Stomach (tissue), 9 donors: Measurements from ENCODE around the gene KANSL1. TPM values are rescaled to one million over a fixed set of nuclear protein-coding genes. Genes with fewer than 3 reads are reported as not detected.

Experiments used
- DNase-seq, 2 donors: peaks; one replicate each; pipeline versions ENCODE4 v3.0.0 to v3.0.0-alpha.2; 2013 to 2019
- H3K27ac ChIP-seq, 5 donors: fragments of 200-600 bp in 4 of 5; sonication (generic) in 4 of 5; one replicate each; pipeline ENCODE4 v1.5.1; 2013 to 2019; ENCODE audit warnings: mild to moderate bottlenecking in 1 of 5, moderate library complexity in 1 of 5
- H3K27me3 ChIP-seq, 3 donors: fragments of 200-600 bp; sonication (generic); one replicate each; pipeline ENCODE4 v1.5.1; 2017 to 2019; ENCODE audit warnings: mixed run types in 1 of 3
- H3K36me3 ChIP-seq, 4 donors: fragments of 200-600 bp; sonication (generic); 1 replicate in 3 of 4; 2 replicates in 1 of 4; pipeline ENCODE4 v1.5.1; 2016 to 2019
- H3K4me1 ChIP-seq, 4 donors: fragments of 200-600 bp; sonication (generic); one replicate each; pipeline ENCODE4 v1.5.1; 2016 to 2019
- H3K4me3 ChIP-seq, 4 donors: fragments of 200-600 bp; sonication (generic) in 3 of 4; one replicate each; pipeline ENCODE4 v1.5.1; 2016 to 2019; ENCODE audit warnings: mild to moderate bottlenecking in 1 of 4
- H3K9me3 ChIP-seq, 4 donors: fragments of 200-600 bp; sonication (generic); one replicate each; pipeline ENCODE4 v1.5.1; 2016 to 2019
- CTCF ChIP-seq, 7 experiments: fragments of 450-650 bp in 4 of 7; fragments of 200-600 bp in 3 of 7; sonication (generic) in 3 of 7; IDR thresholded peaks; one replicate each; pipeline ENCODE4 v1.5.1; 2016 to 2019; ENCODE audit warnings: antibody characterized with exemption in 7 of 7, control low read depth in 2 of 7, mild to moderate bottlenecking in 1 of 7
- EP300 ChIP-seq: sonication (generic); formaldehyde crosslinking; IDR thresholded peaks from one replicate; pipeline ENCODE4 v1.6.1; 2017; ENCODE audit warnings: antibody characterized with exemption
- POLR2A ChIP-seq, 4 donors: fragments of 450-650 bp; IDR thresholded peaks; one replicate each; pipeline ENCODE4 v1.6.1; 2016; ENCODE audit warnings: antibody characterized with exemption in 4 of 4, control low read depth in 2 of 4, mild to moderate bottlenecking in 1 of 4, moderate library complexity in 1 of 4
- POLR2AphosphoS5 ChIP-seq, 3 donors: sonication (generic); formaldehyde crosslinking; IDR thresholded peaks; one replicate each; pipeline ENCODE4 v1.6.1; 2016; ENCODE audit warnings: antibody characterized with exemption in 3 of 3
- WGBS, 5 donors: extraction: QIAGEN DNeasy Blood & Tissue Kit in 3 of 5; methylation state at CpG; one replicate each; pipeline versions ENCODE4 v1.1.5 to v1.1.7; 2013 to 2018; 5-methylcytosine and 5-hydroxymethylcytosine counted together
- intact Hi-C: fragments of 100-400 bp; cut with DNase I; formaldehyde crosslinking; loops from one replicate; pipeline ENCODE4 v1.15.1; 2023; ENCODE audit warnings: low total_unique reads
- polyA plus RNA-seq, 3 donors: library from polyadenylated mRNA; stranded (reverse); fragments of 200-250 nt; gene quantifications; one replicate each; pipeline ENCODE4 v1.2.3, GENCODE V29; 2013
- total RNA-seq, 5 donors: library from RNA; depleted of rRNA; stranded (reverse); fragments of >200 nt; gene quantifications; one replicate each; pipeline versions ENCODE4 v1.1.0 to v1.2.3, GENCODE V29; 2014 to 2016
- donor health status: healthy with polysubstance abuse.
- donor health status: Bipolar disorder and iron deficiency.
- donor health status: healthy.

The KANSL1 gene
- total and polyA plus RNA-seq, 8 donors, result 9.2 to 288 (median 127) TPM

- Histone ChIP-seq H3K27ac (no peak overlapping the region), H3K4me3 (no peak overlapping the region), H3K27me3 (no peaks in the 10 kb centered on the region), H3K4me1 (peaks cover 15 to 60% (median 34%) of the 10 kb centered on the region in 4 donors), H3K36me3 (peaks cover 0 to 24% (median 10%) of the 10 kb centered on the region in 4 donors), H3K9me3 (no peaks in the 10 kb centered on the region)
- intact Hi-C loops, result no loop called here
- DNase-seq, result no peak
- 84 to 94% (median 89%) methylated on average over 4 of the region's 4 CpGs for WGBS, 5 donors
- TF ChIP-seq CTCF (IDR thresholded peaks at IDR 0.05) (no peak), POLR2A (IDR thresholded peaks at IDR 0.05) (no peak), EP300 (no peak), POLR2AphosphoS5 (IDR thresholded peaks at IDR 0.05) (no peak)
These were observed 106.4 kb downstream of the KANSL1 start for GRCh38 chr17:46086821-46087220.

GRCh38 chr17:46085522-46085921, 107.7 kb downstream of the KANSL1 start:
- H3K4me3 ChIP-seq, result no peak overlapping the region
- WGBS, 5 donors, result 75 to 87% (median 79%) methylated on average over 6 of the region's 6 CpGs
- H3K27ac ChIP-seq, result no peak overlapping the region
- H3K36me3 ChIP-seq, result peaks cover 0 to 13% (median 3%) of the 10 kb centered on the region in 4 donors
- intact Hi-C loops, result no loop called here
- DNase-seq, result no peak
- no peaks in the 10 kb centered on the region for H3K27me3 ChIP-seq
- H3K9me3 ChIP-seq, result no peaks in the 10 kb centered on the region
- TF ChIP-seq POLR2AphosphoS5 (IDR thresholded peaks at IDR 0.05) (no peak), EP300 (no peak), CTCF (IDR thresholded peaks at IDR 0.05) (no peak), POLR2A (IDR thresholded peaks at IDR 0.05) (no peak)
- H3K4me1 ChIP-seq, result peaks cover 19 to 73% (median 43%) of the 10 kb centered on the region in 4 donors

- peaks cover 0 to 8% (median 7%) of the 10 kb centered on the region in 4 donors for H3K36me3 ChIP-seq
- DNase-seq, result no peak
- TF ChIP-seq CTCF (IDR thresholded peaks at IDR 0.05), result no peak
- no peak for TF ChIP-seq EP300
- TF ChIP-seq POLR2A (IDR thresholded peaks at IDR 0.05), result no peak
- TF ChIP-seq POLR2AphosphoS5 (IDR thresholded peaks at IDR 0.05), result no peak
- no peaks in the 10 kb centered on the region for H3K9me3 ChIP-seq
- intact Hi-C loops, result no loop called here
- no peaks in the 10 kb centered on the region for H3K27me3 ChIP-seq
- H3K27ac ChIP-seq, result no peak overlapping the region
- no peak overlapping the region for H3K4me3 ChIP-seq
- peaks cover 26 to 81% (median 50%) of the 10 kb centered on the region in 4 donors for H3K4me1 ChIP-seq
- 32 to 56% (median 45%) methylated on average over 2 of the region's 2 CpGs for WGBS, 5 donors
These were observed 111.0 kb downstream of the KANSL1 start for GRCh38 chr17:46082257-46082656.

GRCh38 chr17:46081018-46081320, 112.3 kb downstream of the KANSL1 start:
- Histone ChIP-seq H3K27me3 (no peaks in the 10 kb centered on the region), H3K9me3 (no peaks in the 10 kb centered on the region), H3K36me3 (peaks cover 0 to 13% (median 4%) of the 10 kb centered on the region in 4 donors), H3K27ac (no peak overlapping the region), H3K4me3 (no peak overlapping the region), H3K4me1 (peaks cover 26 to 76% (median 50%) of the 10 kb centered on the region in 4 donors)
- no peak for DNase-seq
- TF ChIP-seq POLR2AphosphoS5 (IDR thresholded peaks at IDR 0.05), result no peak
- no peak for TF ChIP-seq POLR2A (IDR thresholded peaks at IDR 0.05)
- intact Hi-C loops, result no loop called here

GRCh38 chr17:46080118-46081017, 112.9 kb downstream of the KANSL1 start:
- WGBS, 5 donors, result 84 to 91% (median 88%) methylated on average over 6 of the region's 6 CpGs
- peaks cover 26 to 76% (median 51%) of the 10 kb centered on the region in 4 donors for H3K4me1 ChIP-seq
- no peak for DNase-seq
- intact Hi-C loops, result no loop called here
- no peak overlapping the region for H3K27ac ChIP-seq
- H3K36me3 ChIP-seq, result peaks cover 0 to 15% (median 4%) of the 10 kb centered on the region in 4 donors
- H3K27me3 ChIP-seq, result no peaks in the 10 kb centered on the region
- TF ChIP-seq POLR2A (IDR thresholded peaks at IDR 0.05), result no peak
- no peak for TF ChIP-seq CTCF (IDR thresholded peaks at IDR 0.05)
- TF ChIP-seq POLR2AphosphoS5 (IDR thresholded peaks at IDR 0.05), result no peak
- no peak for TF ChIP-seq EP300
- H3K9me3 ChIP-seq, result no peaks in the 10 kb centered on the region
- H3K4me3 ChIP-seq, result no peak overlapping the region
